CD4-positive, alpha-beta T cell treated with Interleukin-15 for 4 hours (primary cell): ENCODE results near the gene OR4D9.

Source experiments
- DNase-seq: peaks from one replicate; pipeline ENCODE4 v3.0.0-alpha.2; 2020; ENCODE audit warnings: low spot score

The OR4D9 gene

GRCh38 chr11:59550842-59551658 lies 39.7 kb downstream of the OR4D9 start:
- peak; percentile 79 for DNase-seq

DNA sequence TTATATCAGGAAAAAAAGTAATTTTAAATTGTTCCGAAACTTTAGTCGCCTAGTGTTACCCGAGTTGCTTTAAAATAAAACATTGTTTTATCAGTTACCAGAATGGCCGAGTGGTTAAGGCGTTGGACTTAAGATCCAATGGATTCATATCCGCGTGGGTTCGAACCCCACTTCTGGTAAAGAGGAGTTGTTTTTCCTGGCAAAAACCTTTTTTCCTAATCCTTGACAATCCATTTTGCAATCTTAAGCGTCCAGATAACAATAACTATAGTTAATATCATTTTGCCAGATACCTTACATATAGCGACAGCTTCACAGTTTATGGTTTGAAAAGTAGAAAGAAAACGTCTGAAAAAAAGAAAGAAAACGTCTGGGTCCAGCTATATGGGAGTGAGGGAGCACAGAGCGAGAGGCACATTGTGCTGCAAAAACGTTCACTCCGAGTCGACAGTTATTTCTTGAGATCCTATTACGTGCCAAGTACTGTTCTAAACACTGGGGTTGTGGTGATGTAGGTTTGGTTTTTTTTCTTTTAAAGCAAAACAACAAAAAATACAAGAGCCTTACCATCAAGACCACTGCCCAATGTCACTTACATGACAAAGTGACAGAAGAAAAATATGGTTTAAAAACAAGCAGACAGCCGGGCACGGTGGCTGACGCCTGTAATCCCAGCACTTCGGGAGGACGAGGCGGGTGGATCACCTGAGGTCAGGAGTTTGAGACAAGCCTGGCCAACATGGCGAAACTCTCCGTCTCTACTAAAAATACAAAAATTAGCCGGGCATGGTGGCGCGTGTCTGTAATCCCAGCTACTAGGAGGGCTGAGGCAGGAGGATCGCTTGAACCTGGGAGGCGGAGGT lies 40.6 kb downstream of the OR4D9 start:
- no peak for DNase-seq

- no peak for DNase-seq
Measured at GRCh38 chr11:59552844-59553243, 41.5 kb downstream of the OR4D9 start.

DNA sequence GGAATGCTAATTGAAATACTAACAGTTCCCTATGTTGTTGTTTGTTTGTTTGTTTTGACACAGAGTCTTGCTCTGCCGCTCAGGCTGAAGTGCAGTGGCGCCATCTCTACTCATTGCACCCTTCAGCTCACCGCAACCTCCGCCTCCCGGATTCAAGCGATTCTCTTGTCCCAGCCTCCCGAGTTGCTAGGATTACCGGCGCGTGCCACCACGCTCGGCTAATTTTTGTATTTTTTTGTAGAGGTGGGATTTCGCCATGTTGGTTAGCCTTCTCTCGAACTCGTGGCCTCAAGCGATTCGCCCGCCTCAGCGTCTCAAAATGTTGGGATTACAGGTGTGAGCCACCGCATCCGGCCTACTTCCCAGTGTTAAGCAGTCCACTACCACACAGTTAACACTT lies 42.0 kb downstream of the OR4D9 start:
- DNase-seq, result no peak

- DNase-seq, result no peak
Measured at GRCh38 chr11:59555601-59556114, 44.3 kb downstream of the OR4D9 start.

GRCh38 chr11:59556115-59556916 lies 45.0 kb downstream of the OR4D9 start:
- DNase-seq, result peak; percentile 50

GRCh38 chr11:59556917-59557348 lies 45.6 kb downstream of the OR4D9 start:
- no peak for DNase-seq

DNA sequence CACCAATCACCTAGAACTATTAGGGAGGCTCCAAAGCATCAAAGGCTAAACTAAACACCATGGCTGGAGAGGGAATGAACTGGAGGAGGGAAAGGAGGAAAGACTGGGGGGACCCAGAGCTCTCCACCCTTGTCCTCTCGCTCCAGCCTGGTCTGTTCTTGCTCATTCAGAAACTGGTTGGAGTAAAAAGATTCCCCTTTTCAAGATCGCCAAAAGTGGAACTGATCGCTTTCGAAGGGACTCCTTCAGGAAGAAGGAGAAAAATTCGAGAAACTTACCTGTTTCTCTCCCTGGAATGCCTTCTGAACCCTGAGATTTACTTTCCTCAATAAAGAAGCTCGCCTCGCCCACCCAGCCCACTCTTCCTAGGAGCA lies 46.9 kb downstream of the OR4D9 start:
- DNase-seq, result no peak

DNA sequence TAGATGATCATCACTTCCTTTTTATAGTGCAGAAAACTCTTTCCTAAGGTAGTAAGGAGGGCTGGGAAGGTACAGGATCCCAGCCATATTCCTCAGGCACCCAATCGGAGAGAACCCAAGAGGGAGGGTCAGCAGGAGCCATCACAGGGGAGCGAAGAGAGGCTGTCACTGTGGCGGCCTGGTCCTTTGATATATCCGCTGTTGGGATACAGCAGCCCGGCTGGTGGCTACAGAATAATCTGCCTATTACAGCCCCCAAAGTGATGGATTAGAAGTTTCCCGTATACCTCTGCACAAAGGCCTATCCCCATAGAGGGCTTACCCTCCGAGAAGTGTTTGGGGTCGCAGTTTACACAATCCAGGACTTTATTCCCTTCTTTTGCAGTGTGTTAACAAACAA lies 48.5 kb downstream of the OR4D9 start:
- no peak for DNase-seq

GRCh38 chr11:59560290-59560701 lies 49.0 kb downstream of the OR4D9 start:
- peak; percentile 75 for DNase-seq

DNA sequence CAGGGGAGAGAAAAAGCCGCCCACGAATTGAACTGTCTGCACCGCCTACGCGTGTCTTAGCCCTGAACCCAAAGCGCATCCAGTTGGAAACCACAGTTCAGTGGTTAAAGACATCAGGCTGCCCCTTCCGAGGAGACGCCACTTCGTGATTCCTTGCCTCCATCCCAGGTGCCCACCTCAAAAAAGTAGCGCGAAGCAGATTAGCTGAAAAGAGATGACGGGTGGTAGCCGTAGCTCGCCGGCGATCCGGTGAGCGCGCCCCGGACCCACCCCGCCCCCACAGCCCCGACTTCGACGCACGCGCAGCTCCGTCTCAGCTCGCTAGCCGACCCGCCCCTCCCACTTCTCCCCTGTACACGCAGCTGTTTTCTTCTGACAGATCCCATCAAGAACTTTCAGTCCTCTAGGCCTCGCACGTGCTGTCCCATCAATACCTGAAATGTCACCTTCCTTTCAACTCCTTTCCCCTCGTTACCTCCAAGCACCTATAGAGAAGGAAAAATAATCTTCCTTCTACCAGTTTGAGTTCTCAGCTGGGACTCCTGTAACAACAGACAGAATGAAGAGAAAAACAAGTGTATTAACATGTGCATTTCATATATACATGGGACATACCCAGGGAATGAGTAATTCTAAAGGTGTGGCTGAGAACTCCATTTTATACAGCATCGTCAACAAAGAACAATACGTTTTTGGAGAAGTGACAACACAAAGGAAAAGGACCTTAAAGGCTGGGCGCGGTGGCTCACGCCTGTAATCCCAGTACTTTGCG lies 49.5 kb downstream of the OR4D9 start:
- peak; percentile 82 for DNase-seq

DNA sequence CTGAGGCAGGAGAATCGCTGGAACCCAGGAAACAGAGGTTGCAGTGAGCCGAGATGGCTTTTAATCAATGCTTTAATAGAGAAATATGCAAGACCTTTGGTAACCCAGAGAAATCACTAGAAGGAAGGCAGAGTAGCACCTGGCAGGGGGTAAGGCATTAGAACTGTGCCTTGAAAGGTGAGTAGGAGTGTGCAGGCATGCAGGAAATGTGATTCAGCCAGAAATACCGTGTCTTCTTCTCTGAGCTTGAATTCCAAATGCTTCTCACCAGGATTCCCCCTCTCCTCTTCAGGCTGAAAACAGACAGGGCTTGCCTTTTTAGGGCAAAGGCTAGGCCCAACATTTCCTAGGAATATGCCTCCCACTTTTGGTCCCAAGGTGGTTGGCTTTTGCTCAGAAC lies 51.0 kb downstream of the OR4D9 start:
- no peak for DNase-seq
